Measurements from ENCODE around the gene BTN1A1. TPM values are rescaled to one million over a fixed set of nuclear protein-coding genes. Genes with fewer than 3 reads are reported as not detected.
A peak's percentile ranks its signal among the peaks of the same experiment; 100 is the strongest.

BTN1A1 gene
- total and polyA plus RNA-seq, 9 of the 15 experiments (the other 6 are each of a cell fraction or from before 2014, with no cell fraction given), result 0.01 to 0.15 (median 0.06) TPM; not detected in 4

DNA sequence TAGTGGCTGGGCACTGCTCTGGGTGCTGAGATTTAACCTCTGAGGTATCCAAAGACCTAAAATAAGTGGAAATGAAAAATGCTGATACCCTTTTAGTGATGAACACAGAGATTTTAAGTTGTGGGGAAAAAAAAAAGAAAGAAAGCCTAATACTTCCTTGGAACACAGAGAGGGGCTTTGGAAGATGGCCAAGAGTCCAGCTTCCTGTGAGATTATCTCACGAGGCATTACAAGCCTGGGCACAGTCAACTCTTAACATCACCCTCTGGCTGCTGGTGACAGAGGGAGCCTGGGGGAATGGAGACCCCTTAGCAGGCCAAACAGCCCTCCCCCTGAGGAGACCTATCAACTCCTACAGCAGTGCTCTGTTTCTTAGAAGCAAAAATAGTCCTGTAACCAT is 22.7 kb upstream of the BTN1A1 start (continued):
- TF ChIP-seq TAF15 (IDR thresholded peaks at IDR 0.05; ENCODE audit: low read depth, low read length), result no peak
- no peak for TF ChIP-seq FOS (IDR thresholded peaks at IDR 0.05; ENCODE audit: extremely low read depth, insufficient read length)
- no peak for TF ChIP-seq PPARD (CRISPR knock-in tag; IDR thresholded peaks at IDR 0.05)
- TF ChIP-seq NFE2 (IDR thresholded peaks at IDR 0.05; ENCODE audit: low read depth), result no peak
- TF ChIP-seq ZC3H11A (IDR thresholded peaks at IDR 0.05; ENCODE audit: low read depth, low read length), result no peak
- no peak for TF ChIP-seq KDM4B (IDR thresholded peaks at IDR 0.05; ENCODE audit: borderline replicate concordance in 2 of 2, low read depth in 1 of 2)
- TF ChIP-seq EGR1 (conservative IDR thresholded peaks at IDR 0.05), result no peak
- TF ChIP-seq ATF6 (CRISPR knock-in tag; IDR thresholded peaks at IDR 0.05), result no peak
- no peak for TF ChIP-seq ZNF23 (CRISPR knock-in tag; IDR thresholded peaks at IDR 0.05)
- TF ChIP-seq, protein P1, sequence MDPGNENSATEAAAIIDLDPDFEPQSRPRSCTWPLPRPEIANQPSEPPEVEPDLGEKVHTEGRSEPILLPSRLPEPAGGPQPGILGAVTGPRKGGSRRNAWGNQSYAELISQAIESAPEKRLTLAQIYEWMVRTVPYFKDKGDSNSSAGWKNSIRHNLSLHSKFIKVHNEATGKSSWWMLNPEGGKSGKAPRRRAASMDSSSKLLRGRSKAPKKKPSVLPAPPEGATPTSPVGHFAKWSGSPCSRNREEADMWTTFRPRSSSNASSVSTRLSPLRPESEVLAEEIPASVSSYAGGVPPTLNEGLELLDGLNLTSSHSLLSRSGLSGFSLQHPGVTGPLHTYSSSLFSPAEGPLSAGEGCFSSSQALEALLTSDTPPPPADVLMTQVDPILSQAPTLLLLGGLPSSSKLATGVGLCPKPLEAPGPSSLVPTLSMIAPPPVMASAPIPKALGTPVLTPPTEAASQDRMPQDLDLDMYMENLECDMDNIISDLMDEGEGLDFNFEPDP (CRISPR knock-in tag; IDR thresholded peaks at IDR 0.05), result no peak
- TF ChIP-seq HDAC1 (IDR thresholded peaks at IDR 0.05), result no peak
- no peak for TF ChIP-seq FOXA3 (CRISPR knock-in tag; conservative IDR thresholded peaks at IDR 0.05 in 1 of 2, IDR thresholded peaks at IDR 0.05 in 1 of 2)
- TF ChIP-seq ILK (tag; IDR thresholded peaks at IDR 0.05; ENCODE audit: borderline replicate concordance, low read depth), result no peak
- no peak for TF ChIP-seq NFRKB (IDR thresholded peaks at IDR 0.05; ENCODE audit: low read depth)
- TF ChIP-seq POLR2G (IDR thresholded peaks at IDR 0.05; ENCODE audit: low read depth, low read length), result no peak
- peak; percentile 70 for TF ChIP-seq NFIC (IDR thresholded peaks at IDR 0.05)
- no peak for TF ChIP-seq MCM3 (IDR thresholded peaks at IDR 0.05)
- no peak for TF ChIP-seq GABPB1 (CRISPR knock-in tag; IDR thresholded peaks at IDR 0.05)
- TF ChIP-seq BRF1 (IDR thresholded peaks at IDR 0.05; ENCODE audit: borderline replicate concordance, extremely low read depth, insufficient read length), result no peak
- peak; percentile 10 for TF ChIP-seq CHD4 (IDR thresholded peaks at IDR 0.05; ENCODE audit: insufficient read depth, insufficient replicate concordance, low read depth, low read length, poor library complexity, severe bottlenecking)
- TF ChIP-seq ZNF12 (CRISPR knock-in tag; IDR thresholded peaks at IDR 0.05), result no peak
- no peak for TF ChIP-seq ZNF224 (CRISPR knock-in tag; IDR thresholded peaks at IDR 0.05)
- no peak for TF ChIP-seq NRF1 (conservative IDR thresholded peaks at IDR 0.05 in 1 of 2, IDR thresholded peaks at IDR 0.05 in 1 of 2)
- TF ChIP-seq ZNF551 (CRISPR knock-in tag; IDR thresholded peaks at IDR 0.05), result no peak
- TF ChIP-seq E2F6 (IDR thresholded peaks at IDR 0.05; ENCODE audit: borderline replicate concordance in 1 of 2, extremely low read depth in 1 of 2, insufficient read depth in 1 of 2, insufficient read length in 1 of 2, low read depth in 1 of 2, low read length in 1 of 2, poor library complexity in 1 of 2, severe bottlenecking in 1 of 2), result no peak
- TF ChIP-seq ZNF316 (IDR thresholded peaks at IDR 0.05), result peak; percentile 17; the same call in 1 of the 2 replicates
- TF ChIP-seq TARDBP (IDR thresholded peaks at IDR 0.05), result no peak
